ENCODE measurements around the gene ETV6.

GRCh38 chr12:11762723-11763326 is 113.4 kb downstream of the ETV6 start:
- TF ChIP-seq CTCF (IDR thresholded peaks at IDR 0.05), result no peak
- TF ChIP-seq ZFX (IDR thresholded peaks at IDR 0.05; ENCODE audit: borderline replicate concordance), result no peak
